ENCODE results near the gene ICAM3.
"Not testable (repeated sequence)": the region's sequence is repeated elsewhere in the genome, so short reads cannot be mapped to it uniquely, and the experiment has no call there.

Gene ICAM3

GRCh38 chr19:10366950-10367512 is 27.6 kb upstream of the ICAM3 start:
- H3K27me3 ChIP-seq (ENCODE audit: control insufficient read depth in 1 of 2, insufficient read depth in 2 of 2, low read length in 2 of 2); H3K27ac ChIP-seq (ENCODE audit: low read depth, low read length); H3K4me1 ChIP-seq (ENCODE audit: insufficient read depth, low read length); H3K9me3 ChIP-seq (ENCODE audit: low read length); H3K4me3 ChIP-seq (ENCODE audit: low read depth in 1 of 2, low read length in 2 of 2); H3K9ac ChIP-seq (ENCODE audit: low read length): not testable (repeated sequence)
- H3K36me3 ChIP-seq (ENCODE audit: insufficient read depth, low read length), result peaks cover 38% of the 10 kb centered on the region

DNA sequence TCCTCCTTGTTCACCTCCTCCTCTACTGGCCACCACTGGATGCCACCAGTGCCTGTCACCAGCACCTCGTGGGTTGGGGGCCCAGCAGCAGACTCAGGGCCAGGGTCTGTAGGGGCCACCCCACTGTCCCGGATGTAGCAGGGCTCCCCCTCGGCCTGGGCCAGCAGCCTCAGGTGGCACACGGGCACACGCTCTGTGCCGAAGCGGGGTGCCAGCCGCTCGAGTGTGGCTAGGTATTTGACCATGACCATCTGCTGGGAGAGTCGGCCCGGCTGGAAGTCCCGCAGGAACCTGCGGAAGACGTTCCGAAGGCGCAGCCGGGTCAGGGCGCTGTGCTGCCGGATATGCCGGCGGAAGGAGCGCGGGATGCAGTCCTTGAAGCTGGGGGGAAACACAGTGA is 26.1 kb upstream of the ICAM3 start:
- Histone ChIP-seq H3K27me3 (ENCODE audit: control insufficient read depth in 1 of 2, insufficient read depth in 2 of 2, low read length in 2 of 2) (no peaks in the 10 kb centered on the region), H3K9ac (ENCODE audit: low read length) (no peak overlapping the region), H3K4me3 (ENCODE audit: low read depth in 1 of 2, low read length in 2 of 2) (no peak overlapping the region), H3K9me3 (ENCODE audit: low read length) (no peaks in the 10 kb centered on the region), H3K4me1 (ENCODE audit: insufficient read depth, low read length) (no peaks in the 10 kb centered on the region), H3K27ac (ENCODE audit: low read depth, low read length) (no peak overlapping the region), H3K36me3 (ENCODE audit: insufficient read depth, low read length) (peaks cover 45% of the 10 kb centered on the region)

- no peaks in the 10 kb centered on the region for H3K9me3 ChIP-seq (ENCODE audit: low read length)
- H3K4me3 ChIP-seq (ENCODE audit: low read depth in 1 of 2, low read length in 2 of 2), result no peak overlapping the region
- no peak overlapping the region for H3K27ac ChIP-seq (ENCODE audit: low read depth, low read length)
- peaks cover 49% of the 10 kb centered on the region for H3K36me3 ChIP-seq (ENCODE audit: insufficient read depth, low read length)
- H3K9ac ChIP-seq (ENCODE audit: low read length), result no peak overlapping the region
- H3K4me1 ChIP-seq (ENCODE audit: insufficient read depth, low read length), result no peaks in the 10 kb centered on the region
- no peaks in the 10 kb centered on the region for H3K27me3 ChIP-seq (ENCODE audit: control insufficient read depth in 1 of 2, insufficient read depth in 2 of 2, low read length in 2 of 2)
These were observed 25.2 kb upstream of the ICAM3 start for GRCh38 chr19:10364644-10365043.

- no peak overlapping the region for H3K4me3 ChIP-seq (ENCODE audit: low read depth in 1 of 2, low read length in 2 of 2)
- H3K27me3 ChIP-seq (ENCODE audit: control insufficient read depth in 1 of 2, insufficient read depth in 2 of 2, low read length in 2 of 2), result no peaks in the 10 kb centered on the region
- H3K4me1 ChIP-seq (ENCODE audit: insufficient read depth, low read length), result no peaks in the 10 kb centered on the region
- H3K36me3 ChIP-seq (ENCODE audit: insufficient read depth, low read length), result peaks cover 49% of the 10 kb centered on the region
- no peaks in the 10 kb centered on the region for H3K9me3 ChIP-seq (ENCODE audit: low read length)
- no peak overlapping the region for H3K9ac ChIP-seq (ENCODE audit: low read length)
- H3K27ac ChIP-seq (ENCODE audit: low read depth, low read length), result no peak overlapping the region
These were observed 24.4 kb upstream of the ICAM3 start for GRCh38 chr19:10363789-10364281.

DNA sequence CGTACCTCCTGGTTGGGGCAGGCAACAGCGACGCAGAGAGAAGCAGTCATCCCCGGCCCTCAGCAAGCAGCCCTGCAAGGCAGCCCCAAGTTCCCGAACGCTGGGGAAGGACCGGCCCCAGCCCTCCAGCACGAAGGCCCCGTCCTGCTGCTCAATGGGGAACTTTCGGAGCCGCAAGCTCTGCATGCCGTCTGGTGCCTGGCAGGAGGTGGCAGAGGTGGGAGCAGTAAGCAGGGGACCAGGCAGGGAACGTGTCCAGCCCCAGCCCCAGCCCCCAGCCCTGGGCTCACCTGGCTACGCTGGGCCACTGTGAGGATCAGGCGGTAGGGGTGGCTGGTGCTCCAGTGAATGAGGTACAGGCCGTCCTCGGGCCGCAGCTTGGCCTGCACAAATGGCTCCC is 22.8 kb upstream of the ICAM3 start:
- H3K36me3 ChIP-seq (ENCODE audit: insufficient read depth, low read length), result peaks cover 38% of the 10 kb centered on the region

GRCh38 chr19:10361569-10362011 is 22.2 kb upstream of the ICAM3 start:
- H3K9me3 ChIP-seq (ENCODE audit: low read length), result no peaks in the 10 kb centered on the region
- no peak overlapping the region for H3K9ac ChIP-seq (ENCODE audit: low read length)
- H3K36me3 ChIP-seq (ENCODE audit: insufficient read depth, low read length), result peaks cover 34% of the 10 kb centered on the region
- H3K4me1 ChIP-seq (ENCODE audit: insufficient read depth, low read length), result no peaks in the 10 kb centered on the region
- H3K27ac ChIP-seq (ENCODE audit: low read depth, low read length), result no peak overlapping the region
- H3K4me3 ChIP-seq (ENCODE audit: low read depth in 1 of 2, low read length in 2 of 2), result no peak overlapping the region
- no peaks in the 10 kb centered on the region for H3K27me3 ChIP-seq (ENCODE audit: control insufficient read depth in 1 of 2, insufficient read depth in 2 of 2, low read length in 2 of 2)

More for the DNA sequence above, 22.8 kb upstream of the ICAM3 start:
- H3K27ac ChIP-seq (ENCODE audit: low read depth, low read length), result no peak overlapping the region
- no peak overlapping the region for H3K9ac ChIP-seq (ENCODE audit: low read length)
- no peaks in the 10 kb centered on the region for H3K4me1 ChIP-seq (ENCODE audit: insufficient read depth, low read length)
- no peaks in the 10 kb centered on the region for H3K9me3 ChIP-seq (ENCODE audit: low read length)
- no peak overlapping the region for H3K4me3 ChIP-seq (ENCODE audit: low read depth in 1 of 2, low read length in 2 of 2)
- H3K27me3 ChIP-seq (ENCODE audit: control insufficient read depth in 1 of 2, insufficient read depth in 2 of 2, low read length in 2 of 2), result no peaks in the 10 kb centered on the region

GRCh38 chr19:10356431-10356830 is 17.0 kb upstream of the ICAM3 start:
- Histone ChIP-seq H3K36me3 (ENCODE audit: insufficient read depth, low read length) (peaks cover 34% of the 10 kb centered on the region), H3K9ac (ENCODE audit: low read length) (no peak overlapping the region), H3K27me3 (ENCODE audit: control insufficient read depth in 1 of 2, insufficient read depth in 2 of 2, low read length in 2 of 2) (no peaks in the 10 kb centered on the region), H3K4me1 (ENCODE audit: insufficient read depth, low read length) (no peaks in the 10 kb centered on the region), H3K27ac (ENCODE audit: low read depth, low read length) (no peak overlapping the region), H3K9me3 (ENCODE audit: low read length) (no peaks in the 10 kb centered on the region), H3K4me3 (ENCODE audit: low read depth in 1 of 2, low read length in 2 of 2) (no peak overlapping the region)

- H3K4me3 ChIP-seq (ENCODE audit: low read depth in 1 of 2, low read length in 2 of 2), result no peak overlapping the region
- H3K36me3 ChIP-seq (ENCODE audit: insufficient read depth, low read length), result peaks cover 32% of the 10 kb centered on the region
- no peaks in the 10 kb centered on the region for H3K27me3 ChIP-seq (ENCODE audit: control insufficient read depth in 1 of 2, insufficient read depth in 2 of 2, low read length in 2 of 2)
- no peaks in the 10 kb centered on the region for H3K9me3 ChIP-seq (ENCODE audit: low read length)
- H3K9ac ChIP-seq (ENCODE audit: low read length), result no peak overlapping the region
- no peak overlapping the region for H3K27ac ChIP-seq (ENCODE audit: low read depth, low read length)
- H3K4me1 ChIP-seq (ENCODE audit: insufficient read depth, low read length), result no peaks in the 10 kb centered on the region
These were observed 14.5 kb upstream of the ICAM3 start for GRCh38 chr19:10353793-10354391.

GRCh38 chr19:10352764-10353671 is 13.6 kb upstream of the ICAM3 start:
- Histone ChIP-seq H3K36me3 (ENCODE audit: insufficient read depth, low read length) (peaks cover 32% of the 10 kb centered on the region), H3K4me3 (ENCODE audit: low read depth in 1 of 2, low read length in 2 of 2) (no peak overlapping the region), H3K27me3 (ENCODE audit: control insufficient read depth in 1 of 2, insufficient read depth in 2 of 2, low read length in 2 of 2) (no peaks in the 10 kb centered on the region), H3K27ac (ENCODE audit: low read depth, low read length) (no peak overlapping the region), H3K4me1 (ENCODE audit: insufficient read depth, low read length) (no peaks in the 10 kb centered on the region), H3K9ac (ENCODE audit: low read length) (no peak overlapping the region), H3K9me3 (ENCODE audit: low read length) (no peaks in the 10 kb centered on the region)

DNA sequence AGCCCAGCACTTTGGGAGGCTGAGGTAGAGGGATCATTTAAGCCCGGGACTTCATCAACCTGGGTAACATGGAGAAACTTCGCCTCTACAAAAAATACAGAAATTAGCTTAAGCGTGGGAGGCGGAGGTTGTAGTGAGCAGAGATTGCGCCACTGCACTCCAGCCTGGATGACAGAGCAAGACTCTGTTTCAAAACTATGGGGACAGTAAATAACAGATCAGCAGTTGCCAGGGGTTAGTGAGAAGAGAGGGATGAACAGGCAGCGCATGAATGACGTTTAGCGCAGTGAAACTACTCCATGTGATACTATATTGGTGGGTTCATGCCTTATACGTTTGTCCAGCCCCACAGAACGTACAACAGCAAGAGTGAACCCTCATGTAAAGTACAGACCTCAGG is 7.1 kb upstream of the ICAM3 start:
- Histone ChIP-seq H3K27me3 (ENCODE audit: control insufficient read depth in 1 of 2, insufficient read depth in 2 of 2, low read length in 2 of 2) (no peaks in the 10 kb centered on the region), H3K4me1 (ENCODE audit: insufficient read depth, low read length) (no peaks in the 10 kb centered on the region), H3K4me3 (ENCODE audit: low read depth in 1 of 2, low read length in 2 of 2) (no peak overlapping the region), H3K36me3 (ENCODE audit: insufficient read depth, low read length) (peaks cover 8% of the 10 kb centered on the region), H3K9me3 (ENCODE audit: low read length) (no peaks in the 10 kb centered on the region), H3K9ac (ENCODE audit: low read length) (no peak overlapping the region), H3K27ac (ENCODE audit: low read depth, low read length) (no peak overlapping the region)

GRCh38 chr19:10344780-10345179 is 5.4 kb upstream of the ICAM3 start:
- H3K4me3 ChIP-seq (ENCODE audit: low read depth in 1 of 2, low read length in 2 of 2), result no peak overlapping the region
- H3K9ac ChIP-seq (ENCODE audit: low read length), result no peak overlapping the region
- H3K36me3 ChIP-seq (ENCODE audit: insufficient read depth, low read length), result no peaks in the 10 kb centered on the region
- H3K27me3 ChIP-seq (ENCODE audit: control insufficient read depth in 1 of 2, insufficient read depth in 2 of 2, low read length in 2 of 2), result no peaks in the 10 kb centered on the region
- no peaks in the 10 kb centered on the region for H3K9me3 ChIP-seq (ENCODE audit: low read length)
- no peaks in the 10 kb centered on the region for H3K4me1 ChIP-seq (ENCODE audit: insufficient read depth, low read length)
- no peak overlapping the region for H3K27ac ChIP-seq (ENCODE audit: low read depth, low read length)

Measured in muscle layer of colon (tissue), 2 donors.